ENCODE data around the gene TINCR.

DNA sequence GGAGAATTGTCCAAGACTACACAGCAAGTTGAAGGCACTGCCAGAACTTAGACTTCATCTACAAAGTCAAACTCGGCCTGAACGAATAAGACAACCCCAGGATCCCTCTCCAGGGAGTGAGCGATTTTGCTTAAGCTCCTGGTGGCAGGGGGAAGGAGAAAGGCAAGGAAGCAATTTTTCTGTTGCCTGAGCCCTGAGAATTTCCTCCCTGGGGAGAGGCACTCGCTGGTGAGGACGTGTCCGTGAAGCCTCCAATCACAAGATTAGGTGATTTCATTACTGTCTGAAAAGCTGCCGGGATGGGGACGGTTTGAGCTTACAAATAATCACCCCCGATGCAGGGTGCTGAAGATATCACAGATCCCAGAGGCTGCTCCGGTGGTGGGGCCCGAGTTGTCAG is 45.6 kb downstream of the TINCR start:
- TF ChIP-seq, protein P1, sequence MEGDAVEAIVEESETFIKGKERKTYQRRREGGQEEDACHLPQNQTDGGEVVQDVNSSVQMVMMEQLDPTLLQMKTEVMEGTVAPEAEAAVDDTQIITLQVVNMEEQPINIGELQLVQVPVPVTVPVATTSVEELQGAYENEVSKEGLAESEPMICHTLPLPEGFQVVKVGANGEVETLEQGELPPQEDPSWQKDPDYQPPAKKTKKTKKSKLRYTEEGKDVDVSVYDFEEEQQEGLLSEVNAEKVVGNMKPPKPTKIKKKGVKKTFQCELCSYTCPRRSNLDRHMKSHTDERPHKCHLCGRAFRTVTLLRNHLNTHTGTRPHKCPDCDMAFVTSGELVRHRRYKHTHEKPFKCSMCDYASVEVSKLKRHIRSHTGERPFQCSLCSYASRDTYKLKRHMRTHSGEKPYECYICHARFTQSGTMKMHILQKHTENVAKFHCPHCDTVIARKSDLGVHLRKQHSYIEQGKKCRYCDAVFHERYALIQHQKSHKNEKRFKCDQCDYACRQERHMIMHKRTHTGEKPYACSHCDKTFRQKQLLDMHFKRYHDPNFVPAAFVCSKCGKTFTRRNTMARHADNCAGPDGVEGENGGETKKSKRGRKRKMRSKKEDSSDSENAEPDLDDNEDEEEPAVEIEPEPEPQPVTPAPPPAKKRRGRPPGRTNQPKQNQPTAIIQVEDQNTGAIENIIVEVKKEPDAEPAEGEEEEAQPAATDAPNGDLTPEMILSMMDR (IDR thresholded peaks at IDR 0.05) = no peak
- TF ChIP-seq POLR2A (IDR thresholded peaks at IDR 0.05) = no peak

All from lower leg skin (tissue), 3 donors.